OCI-LY1 (cell line): ENCODE results near the gene PLEKHH2.

Source experiments
- H2AFZ ChIP-seq: fragments of 200-600 bp; sonication (generic), shearing (Covaris generic); 2 replicates; pipeline ENCODE4 v1.6.0; 2014; ENCODE audit warnings: antibody characterized with exemption, mild to moderate bottlenecking, low read length
- H3F3A ChIP-seq: fragments of 200-600 bp; sonication (generic), shearing (Covaris generic); 2 replicates; pipeline ENCODE4 v1.6.0; 2014; ENCODE audit warnings: mild to moderate bottlenecking, antibody characterized with exemption, low read length, moderate library complexity; ENCODE audit not compliant: insufficient read depth
- H3K27ac ChIP-seq: fragments of 200-600 bp; sonication (generic); 2 replicates; pipeline ENCODE4 v1.5.1; 2014; ENCODE audit warnings: low read length, mixed run types, mild to moderate bottlenecking, low read depth; ENCODE audit not compliant: poor library complexity, severe bottlenecking
- H3K27me3 ChIP-seq: fragments of 200-600 bp; sonication (generic); 2 replicates; pipeline ENCODE4 v1.6.0; 2014; ENCODE audit warnings: antibody characterized with exemption, mild to moderate bottlenecking, low read length, moderate library complexity; ENCODE audit not compliant: insufficient read depth
- H3K36me3 ChIP-seq: fragments of 200-600 bp; sonication (generic); 2 replicates; pipeline ENCODE4 v1.6.1; 2014; ENCODE audit warnings: mild to moderate bottlenecking, antibody characterized with exemption, low read length, moderate library complexity, mixed read lengths; ENCODE audit not compliant: insufficient read depth
- H3K4me1 ChIP-seq: fragments of 200-600 bp; sonication (generic); 2 replicates; pipeline ENCODE4 v1.5.1; 2014; ENCODE audit warnings: mild to moderate bottlenecking, low read length, moderate library complexity; ENCODE audit not compliant: insufficient read depth, severe bottlenecking
- H3K4me2 ChIP-seq: fragments of 200-600 bp; sonication (generic), shearing (Covaris generic); 2 replicates; pipeline ENCODE4 v1.6.1; 2014; ENCODE audit warnings: low read length
- H3K4me3 ChIP-seq: fragments of 200-600 bp; sonication (generic); 2 replicates; pipeline ENCODE4 v1.5.1; 2014; ENCODE audit warnings: low read length, low read depth, mild to moderate bottlenecking, mixed read lengths; ENCODE audit not compliant: poor library complexity, severe bottlenecking
- H3K79me2 ChIP-seq: fragments of 200-600 bp; shearing (Covaris generic); 2 replicates; pipeline ENCODE4 v1.6.1; 2016; ENCODE audit warnings: mixed run types, low read length, mixed read lengths; ENCODE audit not compliant: insufficient read depth
- H3K9ac ChIP-seq: fragments of 200-600 bp; sonication (generic), shearing (Covaris generic); 2 replicates; pipeline ENCODE4 v1.6.1; 2014; ENCODE audit warnings: mild to moderate bottlenecking, low read length, mixed read lengths
- H3K9me2 ChIP-seq: fragments of 200-600 bp; sonication (generic), shearing (Covaris generic); 2 replicates; pipeline ENCODE4 v1.6.1; 2014; ENCODE audit warnings: low read depth, mild to moderate bottlenecking, low read length, mixed read lengths
- H3K9me3 ChIP-seq: fragments of 200-600 bp; shearing (Covaris generic); 2 replicates; pipeline ENCODE4 v1.6.1; 2014; ENCODE audit warnings: low read length, mixed read lengths
- H4K20me1 ChIP-seq: fragments of 200-600 bp; sonication (generic), shearing (Covaris generic); 2 replicates; pipeline ENCODE4 v1.6.0; 2016; ENCODE audit warnings: mild to moderate bottlenecking, low read length; ENCODE audit not compliant: insufficient read depth
- EZH2 ChIP-seq: fragments of 200-600 bp; sonication (generic), shearing (Covaris generic); IDR thresholded peaks from 2 replicates; pipeline ENCODE4 v1.8.0; 2017; ENCODE audit warnings: borderline replicate concordance, mixed run types, mild to moderate bottlenecking, antibody characterized with exemption, low read length, moderate library complexity, mixed read lengths
- TF ChIP-seq, protein P1 (sequence below): fragments of 200-600 bp; sonication (generic), shearing (Covaris generic); IDR thresholded peaks from 2 replicates; pipeline ENCODE4 v1.5.1; 2017; ENCODE audit warnings: mild to moderate bottlenecking, antibody characterized with exemption, low read length, moderate library complexity, mixed read lengths

PLEKHH2 gene

DNA sequence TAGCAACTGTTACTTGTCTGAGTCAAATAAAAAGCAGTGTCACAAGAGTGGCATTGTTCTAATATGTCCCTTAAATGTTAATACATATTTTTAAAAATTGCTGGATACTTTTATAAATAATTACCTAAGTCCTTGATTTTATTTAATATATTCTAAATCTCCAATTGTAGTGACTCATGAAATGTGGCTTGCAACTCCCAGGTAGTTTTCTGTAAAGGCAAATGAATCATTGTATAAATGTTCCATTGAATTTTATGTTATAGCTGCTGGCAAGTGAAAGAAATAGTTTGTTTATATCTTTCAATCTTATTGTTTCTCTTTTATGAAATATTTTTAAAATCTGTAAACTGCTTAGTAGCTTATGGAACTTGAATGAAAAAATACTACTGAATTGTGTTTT, 71.8 kb downstream of the PLEKHH2 start:
- H4K20me1 ChIP-seq: no peaks in the 10 kb centered on the region
- H3K9me2 ChIP-seq: no peaks in the 10 kb centered on the region
- H3K27ac ChIP-seq: no peak overlapping the region
- TF ChIP-seq, protein P1, sequence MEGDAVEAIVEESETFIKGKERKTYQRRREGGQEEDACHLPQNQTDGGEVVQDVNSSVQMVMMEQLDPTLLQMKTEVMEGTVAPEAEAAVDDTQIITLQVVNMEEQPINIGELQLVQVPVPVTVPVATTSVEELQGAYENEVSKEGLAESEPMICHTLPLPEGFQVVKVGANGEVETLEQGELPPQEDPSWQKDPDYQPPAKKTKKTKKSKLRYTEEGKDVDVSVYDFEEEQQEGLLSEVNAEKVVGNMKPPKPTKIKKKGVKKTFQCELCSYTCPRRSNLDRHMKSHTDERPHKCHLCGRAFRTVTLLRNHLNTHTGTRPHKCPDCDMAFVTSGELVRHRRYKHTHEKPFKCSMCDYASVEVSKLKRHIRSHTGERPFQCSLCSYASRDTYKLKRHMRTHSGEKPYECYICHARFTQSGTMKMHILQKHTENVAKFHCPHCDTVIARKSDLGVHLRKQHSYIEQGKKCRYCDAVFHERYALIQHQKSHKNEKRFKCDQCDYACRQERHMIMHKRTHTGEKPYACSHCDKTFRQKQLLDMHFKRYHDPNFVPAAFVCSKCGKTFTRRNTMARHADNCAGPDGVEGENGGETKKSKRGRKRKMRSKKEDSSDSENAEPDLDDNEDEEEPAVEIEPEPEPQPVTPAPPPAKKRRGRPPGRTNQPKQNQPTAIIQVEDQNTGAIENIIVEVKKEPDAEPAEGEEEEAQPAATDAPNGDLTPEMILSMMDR: no peak
- no peak for TF ChIP-seq EZH2
- H3K79me2 ChIP-seq: no peaks in the 10 kb centered on the region
- H3K9ac ChIP-seq: no peak overlapping the region
- H3K4me2 ChIP-seq: no peak overlapping the region
- H3K27me3 ChIP-seq: 0 out of 2 replicates have a peak, but pooled peaks cover 3% of the 10 kb centered on the region
- no peaks in the 10 kb centered on the region for H3K4me1 ChIP-seq
- H3K9me3 ChIP-seq: no peaks in the 10 kb centered on the region
- H3K4me3 ChIP-seq: no peak overlapping the region
- H3K36me3 ChIP-seq: no peaks in the 10 kb centered on the region
- H2AFZ ChIP-seq: no peak overlapping the region
- no peaks in the 10 kb centered on the region for H3F3A ChIP-seq

DNA sequence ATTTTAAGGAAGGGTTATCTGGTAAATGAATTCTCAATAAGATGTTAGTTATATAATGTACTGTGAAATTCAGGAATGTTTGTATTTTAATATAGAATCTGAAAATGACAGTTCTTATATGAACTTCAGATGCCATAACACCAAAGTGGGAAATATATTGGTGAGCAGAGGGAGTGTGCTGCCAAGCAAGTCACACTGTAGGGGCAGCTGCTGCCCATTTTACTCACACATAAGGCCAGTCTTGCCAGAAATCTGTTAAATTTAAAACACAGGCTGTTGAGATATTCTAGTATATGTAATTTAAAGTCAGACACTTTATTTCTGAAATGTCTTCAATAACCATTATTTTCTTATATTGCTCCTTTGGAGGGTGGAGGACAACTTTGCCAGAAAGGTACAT, 73.8 kb downstream of the PLEKHH2 start:
- Histone ChIP-seq H3K27me3 (0 out of 2 replicates have a peak, but pooled peaks cover 3% of the 10 kb centered on the region), H3K9me2 (no peaks in the 10 kb centered on the region), H3K4me2 (no peak overlapping the region), H4K20me1 (no peaks in the 10 kb centered on the region), H3K9ac (no peak overlapping the region), H2AFZ (no peak overlapping the region), H3K27ac (no peak overlapping the region), H3K36me3 (no peaks in the 10 kb centered on the region), H3K4me3 (no peak overlapping the region), H3F3A (no peaks in the 10 kb centered on the region), H3K9me3 (no peaks in the 10 kb centered on the region), H3K4me1 (no peaks in the 10 kb centered on the region), H3K79me2 (no peaks in the 10 kb centered on the region)
- TF ChIP-seq EZH2: no peak
- TF ChIP-seq, protein P1: no peak

DNA sequence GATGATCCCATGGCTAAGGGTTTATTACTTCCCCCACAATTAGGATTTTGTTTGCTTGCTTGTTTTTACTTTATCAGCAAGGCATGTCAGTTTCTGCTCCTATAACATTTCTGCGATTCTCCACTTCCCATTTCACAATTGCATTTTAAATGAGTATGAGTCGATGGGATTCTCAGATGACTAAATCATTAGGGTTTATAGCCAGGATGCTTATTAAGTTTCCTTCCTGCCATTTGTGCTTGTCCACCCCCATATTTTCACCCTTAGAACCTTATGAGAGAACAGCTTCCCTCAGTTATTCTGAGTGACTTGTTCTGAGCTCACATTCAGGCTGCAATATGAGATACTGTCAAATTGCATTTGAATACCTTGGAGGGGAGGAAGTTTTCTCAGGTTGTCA, 77.1 kb downstream of the PLEKHH2 start:
- no peaks in the 10 kb centered on the region for H3K4me1 ChIP-seq
- no peaks in the 10 kb centered on the region for H3K36me3 ChIP-seq
- no peak overlapping the region for H2AFZ ChIP-seq
- no peak overlapping the region for H3K27ac ChIP-seq
- H3K9me3 ChIP-seq: no peaks in the 10 kb centered on the region
- H3K4me3 ChIP-seq: no peak overlapping the region
- no peaks in the 10 kb centered on the region for H3K9me2 ChIP-seq
- H3K79me2 ChIP-seq: no peaks in the 10 kb centered on the region
- no peak overlapping the region for H3K9ac ChIP-seq
- no peak for TF ChIP-seq EZH2
- TF ChIP-seq, protein P1: no peak
- no peaks in the 10 kb centered on the region for H3K27me3 ChIP-seq
- H4K20me1 ChIP-seq: no peaks in the 10 kb centered on the region
- no peak overlapping the region for H3K4me2 ChIP-seq
- H3F3A ChIP-seq: no peaks in the 10 kb centered on the region
